Ovary (tissue), 9 donors: ENCODE results near the gene UMOD. TPM values are rescaled to one million over a fixed set of nuclear protein-coding genes. Genes with fewer than 3 reads are reported as not detected.

Experiments
- DNase-seq, 5 donors: peaks; one replicate each; pipeline ENCODE4 v3.0.0-alpha.2; 2019 to 2020
- H3K27ac ChIP-seq, 2 donors: fragments of 200-600 bp; one replicate each; pipeline versions ENCODE4 v1.5.1 to v1.8.0; 2019 to 2022
- H3K27me3 ChIP-seq: fragments of 200-600 bp; one replicate; pipeline ENCODE4 v1.8.0; 2022
- H3K36me3 ChIP-seq: fragments of 200-600 bp; sonication (generic); one replicate; pipeline ENCODE4 v1.5.1; 2019
- H3K4me1 ChIP-seq: one replicate; pipeline ENCODE4 v1.8.1; 2013; ENCODE audit warnings: mild to moderate bottlenecking, moderate library complexity; ENCODE audit not compliant: insufficient read depth
- H3K4me3 ChIP-seq: fragments of 200-600 bp; sonication (generic); one replicate; pipeline ENCODE4 v1.5.1; 2017
- H3K9me3 ChIP-seq, 2 donors: fragments of 200-600 bp in 1 of 2; sonication (generic) in 1 of 2; one replicate each; pipeline versions ENCODE4 v1.5.1 to v1.8.1; 2013 to 2019; ENCODE audit warnings: mild to moderate bottlenecking in 1 of 2, moderate library complexity in 1 of 2
- EP300 ChIP-seq: sonication (generic); formaldehyde crosslinking; IDR thresholded peaks from one replicate; pipeline ENCODE4 v1.6.1; 2017; ENCODE audit warnings: antibody characterized with exemption
- POLR2A ChIP-seq: fragments of 450-650 bp; IDR thresholded peaks from one replicate; pipeline ENCODE4 v1.6.1; 2017; ENCODE audit warnings: antibody characterized with exemption, mild to moderate bottlenecking, moderate library complexity
- WGBS, 3 donors: extraction: QIAGEN DNeasy Blood & Tissue Kit in 1 of 3; methylation state at CpG; one replicate each; pipeline versions ENCODE4 v1.1.5 to v1.1.7; 2013 to 2017; 5-methylcytosine and 5-hydroxymethylcytosine counted together
- intact Hi-C, 4 donors: fragments of 100-400 bp; cut with DNase I; formaldehyde crosslinking; loops; one replicate each; pipeline versions ENCODE4 v1.11.0 to v1.15.1; 2022 to 2023
- polyA plus RNA-seq, 2 donors: library from polyadenylated mRNA; stranded (reverse); fragments of 200-250 nt in 1 of 2; fragments of 350-450 nt in 1 of 2; fragmentation: Illumina TruSeq in 1 of 2; extraction: RNeasy Lipid Tissue Mini Kit (QIAGEN cat#74804) in 1 of 2; gene quantifications; one replicate each; pipeline ENCODE4 v1.2.3, GENCODE V29; 2013 to 2014
- total RNA-seq, 7 donors: library from RNA; depleted of rRNA in 2 of 7; stranded (reverse); fragments of >200 nt in 2 of 7; fragmentation: NEBNext Ultra II Directional in 3 of 7; extraction: Animal tissue kit (Norgen Biotek cat#: 25700) in 3 of 7; gene quantifications; one replicate each; pipeline versions ENCODE4 v1.1.0 to v1.2.4, GENCODE V29; 2016 to 2023
- TF ChIP-seq, protein P1 (sequence below), 3 donors: fragments of 450-650 bp in 2 of 3; fragments of 200-600 bp in 1 of 3; IDR thresholded peaks; one replicate each; pipeline versions ENCODE4 v1.5.1 to v1.8.0; 2016 to 2022; ENCODE audit warnings: antibody characterized with exemption in 3 of 3, mild to moderate bottlenecking in 1 of 3
- donor health status: DM: no; HTN: no; CAD: no; lungs with moderate emphysema.
- donor health status: DM: no; HTN: no; CAD: no.
- donor health status: Bipolar disorder and iron deficiency.
- donor health status: DM: yes; HTN: yes; CAD: no.
- donor health status: DM: no; HTN: no; CAD: no.
- donor health status: DM: yes; HTN: yes; CAD: no.

UMOD gene
- total and polyA plus RNA-seq, 9 donors: not detected

- Histone ChIP-seq H3K27me3 (no peaks in the 10 kb centered on the region), H3K4me1 (no peaks in the 10 kb centered on the region), H3K27ac (no peak overlapping the region), H3K4me3 (no peak overlapping the region), H3K9me3 (no peaks in the 10 kb centered on the region), H3K36me3 (no peaks in the 10 kb centered on the region)
- DNase-seq: no peak
- 58 to 78% (median 60%) methylated on average over 2 of the region's 2 CpGs for WGBS, 3 donors
- intact Hi-C loops: no loop called here
- TF ChIP-seq EP300 (no peak), POLR2A (no peak)
- TF ChIP-seq, protein P1, sequence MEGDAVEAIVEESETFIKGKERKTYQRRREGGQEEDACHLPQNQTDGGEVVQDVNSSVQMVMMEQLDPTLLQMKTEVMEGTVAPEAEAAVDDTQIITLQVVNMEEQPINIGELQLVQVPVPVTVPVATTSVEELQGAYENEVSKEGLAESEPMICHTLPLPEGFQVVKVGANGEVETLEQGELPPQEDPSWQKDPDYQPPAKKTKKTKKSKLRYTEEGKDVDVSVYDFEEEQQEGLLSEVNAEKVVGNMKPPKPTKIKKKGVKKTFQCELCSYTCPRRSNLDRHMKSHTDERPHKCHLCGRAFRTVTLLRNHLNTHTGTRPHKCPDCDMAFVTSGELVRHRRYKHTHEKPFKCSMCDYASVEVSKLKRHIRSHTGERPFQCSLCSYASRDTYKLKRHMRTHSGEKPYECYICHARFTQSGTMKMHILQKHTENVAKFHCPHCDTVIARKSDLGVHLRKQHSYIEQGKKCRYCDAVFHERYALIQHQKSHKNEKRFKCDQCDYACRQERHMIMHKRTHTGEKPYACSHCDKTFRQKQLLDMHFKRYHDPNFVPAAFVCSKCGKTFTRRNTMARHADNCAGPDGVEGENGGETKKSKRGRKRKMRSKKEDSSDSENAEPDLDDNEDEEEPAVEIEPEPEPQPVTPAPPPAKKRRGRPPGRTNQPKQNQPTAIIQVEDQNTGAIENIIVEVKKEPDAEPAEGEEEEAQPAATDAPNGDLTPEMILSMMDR (IDR thresholded peaks at IDR 0.05): no peak
Measured at GRCh38 chr16:20311548-20311947, 41.0 kb downstream of the UMOD start.

- H3K36me3 ChIP-seq: no peaks in the 10 kb centered on the region
- no peaks in the 10 kb centered on the region for H3K9me3 ChIP-seq
- DNase-seq: no peak
- no peaks in the 10 kb centered on the region for H3K4me1 ChIP-seq
- H3K27ac ChIP-seq: no peak overlapping the region
- no peak overlapping the region for H3K4me3 ChIP-seq
- no peaks in the 10 kb centered on the region for H3K27me3 ChIP-seq
- intact Hi-C loops: no loop called here
- WGBS, 3 donors: 79 to 86% (median 81%) methylated on average over 11 of the region's 11 CpGs
- no peak for TF ChIP-seq EP300
- TF ChIP-seq POLR2A: no peak
- TF ChIP-seq, protein P1 (IDR thresholded peaks at IDR 0.05): no peak
Measured at GRCh38 chr16:20310421-20311395, 41.8 kb downstream of the UMOD start.

GRCh38 chr16:20309786-20310185, 42.7 kb downstream of the UMOD start:
- no peak overlapping the region for H3K4me3 ChIP-seq

GRCh38 chr16:20308801-20309590, 43.5 kb downstream of the UMOD start:
- Histone ChIP-seq H3K27ac (no peak overlapping the region), H3K4me1 (no peaks in the 10 kb centered on the region), H3K27me3 (no peaks in the 10 kb centered on the region), H3K36me3 (no peaks in the 10 kb centered on the region), H3K4me3 (no peak overlapping the region), H3K9me3 (no peaks in the 10 kb centered on the region)
- 69 to 73% (median 73%) methylated on average over 4 of the region's 4 CpGs for WGBS, 3 donors
- no peak for DNase-seq
- TF ChIP-seq EP300 (no peak), POLR2A (no peak)
- TF ChIP-seq, protein P1 (IDR thresholded peaks at IDR 0.05): no peak
- intact Hi-C loops: no loop called here

More at GRCh38 chr16:20309786-20310185, 42.7 kb downstream of the UMOD start:
- Histone ChIP-seq H3K27ac (no peak overlapping the region), H3K27me3 (no peaks in the 10 kb centered on the region), H3K4me1 (no peaks in the 10 kb centered on the region), H3K36me3 (no peaks in the 10 kb centered on the region), H3K9me3 (no peaks in the 10 kb centered on the region)
- TF ChIP-seq EP300: no peak
- TF ChIP-seq, protein P1 (IDR thresholded peaks at IDR 0.05): no peak
- TF ChIP-seq POLR2A: no peak
- intact Hi-C loops: no loop called here
- no peak for DNase-seq
- 77 to 88% (median 78%) methylated on average over 6 of the region's 6 CpGs for WGBS, 3 donors
